NCI-H187 (cell line): ENCODE measurements around the gene DGLUCY.
"Not testable (repeated sequence)": the region's sequence is repeated elsewhere in the genome, so short reads cannot be mapped to it uniquely, and the experiment has no call there.

ENCODE experiments used
- DNase-seq, 2 experiments: peaks; one replicate each; lab custom pipeline; 2025; lab: John Stamatoyannopoulos, UW

The DGLUCY gene

DNA sequence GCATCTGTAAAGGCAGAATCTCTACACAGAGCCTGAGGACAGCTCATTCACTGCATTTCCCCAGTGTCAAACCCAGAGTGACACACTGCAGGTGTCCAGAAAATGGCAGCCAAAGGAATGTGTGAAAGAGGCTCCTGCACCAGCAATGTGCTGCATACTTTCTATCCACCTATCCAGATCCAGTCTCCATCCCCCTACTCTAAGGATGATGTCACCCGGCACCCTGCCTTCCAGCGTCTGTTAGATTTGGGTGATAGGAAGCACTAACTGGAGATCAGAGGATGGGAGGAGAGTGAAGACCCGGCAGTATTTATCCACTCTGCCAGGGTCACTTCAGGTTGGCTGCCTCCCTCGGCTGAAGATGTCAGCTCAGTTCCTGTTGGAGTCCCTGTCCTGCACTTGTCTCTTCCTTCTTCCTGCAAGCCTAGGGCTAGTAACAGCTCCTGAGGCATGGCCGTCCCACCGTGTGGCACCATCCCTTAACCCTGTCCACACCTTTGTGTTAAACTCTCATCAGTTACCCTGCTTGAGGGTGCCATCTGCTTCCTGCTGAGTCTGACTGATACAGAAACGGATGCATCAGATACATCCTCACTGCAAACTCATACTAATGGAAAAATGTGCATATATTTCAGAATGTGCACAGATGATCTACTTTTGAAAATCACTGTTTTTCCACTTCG lies 143.6 kb downstream of the DGLUCY start:
- DNase-seq: no peak

DNA sequence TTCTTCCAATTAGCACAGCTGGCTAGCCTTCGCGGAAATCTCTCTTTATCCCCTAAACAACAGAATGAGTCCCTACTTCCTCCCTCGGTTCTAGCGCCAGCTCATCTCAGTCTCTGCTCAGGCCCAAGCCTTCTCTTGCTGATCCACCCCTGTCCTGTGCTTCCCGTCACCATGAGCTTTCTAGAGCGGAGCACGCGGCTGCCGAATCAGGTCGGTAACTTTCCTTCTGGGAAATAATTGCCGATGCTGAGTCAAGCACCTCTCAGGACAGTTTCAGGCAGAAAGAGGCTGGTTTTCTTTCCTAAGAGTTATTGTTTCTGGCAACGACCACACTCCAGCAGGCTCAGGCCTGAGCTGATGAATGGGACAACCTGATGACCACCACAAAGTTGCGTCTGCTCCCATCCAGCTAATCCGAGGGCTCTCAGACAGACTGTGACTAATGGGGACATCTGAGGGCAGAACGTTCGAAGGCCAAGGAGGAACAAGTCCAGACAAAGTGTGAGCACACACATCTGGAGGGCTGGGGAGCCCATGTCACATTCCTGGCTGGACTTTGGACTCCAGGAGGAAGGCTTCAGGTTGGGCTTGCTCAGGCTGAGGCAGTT lies 144.2 kb downstream of the DGLUCY start:
- DNase-seq: no peak

DNA sequence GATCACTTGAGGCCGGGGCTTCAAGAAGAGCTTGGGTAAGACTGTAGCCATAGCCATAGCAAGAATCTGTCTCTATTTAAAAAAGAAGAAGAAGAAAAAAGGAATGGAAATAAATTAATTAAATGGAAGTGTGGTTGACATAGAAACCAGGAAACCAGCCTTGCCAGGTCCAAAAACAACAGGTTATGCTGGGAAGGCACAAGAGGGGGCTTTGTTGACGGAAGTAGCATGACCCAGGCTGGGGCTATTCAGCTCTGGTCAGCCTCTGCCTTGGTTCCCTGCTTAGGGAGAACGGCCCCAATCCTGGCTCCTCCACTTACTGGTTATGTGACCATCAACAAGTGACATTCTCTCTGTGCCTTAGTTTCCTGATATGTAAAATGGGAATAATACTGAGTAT lies 145.0 kb downstream of the DGLUCY start:
- DNase-seq: no peak

DNA sequence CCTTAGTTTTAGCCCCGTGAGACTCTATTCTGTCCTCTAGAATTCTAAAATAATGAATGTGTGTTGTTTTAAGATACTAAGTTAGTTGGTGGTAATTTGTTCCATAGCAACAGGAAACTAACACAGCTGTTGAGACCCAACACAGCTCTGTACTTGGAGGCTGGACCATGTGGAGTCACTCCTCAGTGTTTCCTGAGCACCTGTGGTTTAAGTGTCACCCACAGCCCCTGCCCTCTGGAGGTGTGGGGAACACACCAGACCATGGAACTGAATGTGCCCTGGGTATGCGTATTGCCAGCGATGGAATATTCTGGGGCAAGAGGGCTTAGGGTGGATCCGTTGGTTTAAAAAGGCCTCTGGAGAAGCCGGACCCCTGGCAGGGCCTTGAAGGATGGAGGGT lies 147.2 kb downstream of the DGLUCY start:
- no peak for DNase-seq

DNA sequence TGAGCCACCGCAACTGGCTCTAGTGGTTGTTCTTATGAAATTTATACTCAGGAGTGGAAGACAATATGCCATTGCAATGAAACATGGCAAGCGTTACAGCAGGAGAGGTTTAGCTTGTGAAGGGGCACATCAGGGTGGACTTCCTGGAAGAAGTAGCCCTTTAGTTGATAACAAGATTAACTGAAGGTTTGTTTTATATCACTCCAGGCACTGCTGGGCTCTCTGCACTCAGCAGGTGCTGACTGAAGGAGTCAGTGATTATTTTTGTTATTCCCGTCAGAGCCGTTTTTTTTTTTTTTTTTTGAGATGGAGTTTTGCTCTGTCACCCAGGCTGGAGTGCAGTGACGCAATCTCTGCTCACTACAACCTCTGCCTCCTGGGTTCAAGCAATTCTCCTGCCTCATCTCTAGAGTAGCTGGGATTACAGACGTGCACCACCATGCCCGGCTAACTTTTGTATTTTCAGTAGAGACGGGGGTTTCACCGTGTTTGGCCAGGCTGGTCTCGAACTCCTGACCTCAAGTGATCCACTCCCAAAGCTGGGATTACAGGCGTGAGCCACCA lies 148.2 kb downstream of the DGLUCY start:
- DNase-seq: no peak

- no peak for DNase-seq
Observed at GRCh38 chr14:91263329-91263728, 149.5 kb downstream of the DGLUCY start.

DNA sequence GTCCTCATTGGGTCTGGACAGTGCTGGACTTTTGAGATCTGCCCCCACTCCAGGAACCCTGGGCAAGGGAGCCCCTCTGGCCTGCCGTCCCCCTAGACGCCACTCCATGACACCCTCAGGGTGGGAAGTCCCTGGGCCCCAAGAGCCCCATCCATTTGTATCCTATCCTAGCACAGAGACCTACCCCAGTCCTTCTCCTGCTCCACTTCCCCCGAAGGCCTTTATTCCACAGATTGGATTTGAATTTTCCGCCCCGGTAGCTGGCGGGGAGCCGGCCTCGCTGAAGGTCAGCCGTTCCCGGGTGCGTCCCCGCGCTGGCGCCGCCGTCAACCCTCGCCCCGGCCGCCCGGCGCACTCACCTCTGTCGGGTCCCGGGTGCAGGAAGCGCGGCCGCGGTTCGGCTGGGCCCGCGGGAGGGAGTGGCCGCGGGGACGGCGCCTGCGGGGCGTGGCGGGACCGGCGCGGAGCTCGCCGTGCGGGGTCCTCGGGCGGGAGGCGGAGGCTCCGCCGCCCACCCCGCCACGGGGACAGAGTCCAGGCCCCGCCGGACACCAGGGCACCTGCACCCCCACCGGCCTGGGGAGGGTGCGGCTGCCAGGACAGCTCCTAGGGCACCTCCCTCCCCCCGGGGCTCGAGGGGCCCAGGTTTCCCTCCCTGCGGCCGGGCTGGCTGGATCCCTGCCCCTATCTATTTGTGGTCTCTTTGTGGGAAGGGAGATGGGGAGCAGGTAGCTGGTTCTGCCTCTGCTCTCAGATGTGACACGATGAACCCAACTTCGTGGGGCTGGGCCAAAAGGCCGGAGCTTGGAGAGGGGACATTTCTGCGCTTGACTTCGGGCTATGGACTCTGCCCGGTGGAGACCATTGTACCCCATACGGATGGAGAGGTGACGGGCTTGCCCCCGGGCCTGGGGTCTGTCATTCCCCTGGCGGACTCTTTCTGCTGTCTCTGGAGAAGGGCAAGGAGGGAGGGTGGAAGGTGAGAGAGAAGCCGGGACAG lies 150.6 kb downstream of the DGLUCY start:
- DNase-seq: no peak

GRCh38 chr14:91265404-91265803 lies 151.5 kb downstream of the DGLUCY start:
- no peak for DNase-seq

DNA sequence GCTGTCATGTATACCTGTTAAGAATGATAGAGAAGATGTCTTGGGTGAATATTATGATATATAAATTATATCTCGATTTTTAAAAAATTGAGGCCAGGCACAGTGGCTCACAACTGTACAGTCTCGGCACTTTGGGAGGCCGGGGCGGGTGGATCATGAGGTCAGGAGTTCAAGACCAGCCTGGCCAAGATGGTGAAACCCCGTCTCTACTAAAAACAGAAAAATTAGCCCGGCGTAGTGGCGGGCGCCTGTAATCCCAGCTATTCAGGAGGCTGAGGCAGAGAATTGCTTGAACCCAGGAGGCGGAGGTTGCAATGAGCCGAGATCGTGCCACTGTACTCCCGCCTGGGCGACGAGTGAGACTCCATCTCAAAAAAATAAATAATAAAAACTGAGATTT lies 152.4 kb downstream of the DGLUCY start:
- not testable (repeated sequence) for DNase-seq

GRCh38 chr14:91267965-91268437 lies 154.1 kb downstream of the DGLUCY start:
- no peak for DNase-seq

DNA sequence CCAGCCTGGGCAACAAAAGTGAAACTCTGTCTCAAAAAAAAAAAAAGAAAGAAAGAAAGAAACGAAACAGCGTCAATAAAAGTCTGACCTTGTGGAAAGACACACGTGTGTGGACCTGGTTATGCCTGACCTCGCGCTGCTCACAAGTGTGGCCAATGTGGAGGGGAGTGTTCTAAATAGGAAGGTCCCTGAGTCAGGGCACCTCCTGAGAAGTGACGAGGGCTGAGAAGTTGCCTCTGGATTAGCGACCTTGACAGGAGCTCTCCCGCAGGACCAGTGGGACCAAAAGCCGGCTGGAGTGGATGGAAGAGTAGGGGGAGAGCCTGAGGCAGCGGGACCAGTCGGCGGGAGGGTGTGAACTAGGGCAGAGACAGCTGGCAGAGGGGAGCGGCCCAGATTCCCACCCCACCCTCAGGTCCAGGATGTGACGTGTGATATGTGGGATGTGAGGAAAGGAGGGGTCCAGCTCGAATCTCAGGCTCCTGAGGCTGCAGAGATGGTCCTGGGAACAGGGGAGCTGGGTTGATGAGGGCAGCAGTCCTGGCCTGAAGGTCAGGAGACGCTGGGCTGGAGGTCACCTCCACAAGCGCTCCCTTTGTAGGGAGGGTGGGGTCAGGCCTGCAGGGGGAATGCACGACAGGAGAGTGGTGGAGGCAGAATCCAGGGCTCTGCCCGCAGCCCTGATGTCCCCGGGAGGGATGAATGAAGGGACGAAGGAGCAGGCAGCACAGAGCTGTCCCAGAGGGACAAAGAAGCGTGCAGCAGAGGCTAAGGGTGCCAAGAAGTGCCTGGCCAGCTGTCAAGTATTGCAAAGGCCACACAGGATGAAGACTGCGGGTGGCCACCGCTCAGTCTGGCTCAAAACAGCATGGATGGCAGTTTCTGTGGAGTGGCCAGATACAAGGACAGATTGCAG lies 155.5 kb downstream of the DGLUCY start:
- no peak for DNase-seq

GRCh38 chr14:91270188-91270587 lies 156.3 kb downstream of the DGLUCY start:
- DNase-seq: no peak

DNA sequence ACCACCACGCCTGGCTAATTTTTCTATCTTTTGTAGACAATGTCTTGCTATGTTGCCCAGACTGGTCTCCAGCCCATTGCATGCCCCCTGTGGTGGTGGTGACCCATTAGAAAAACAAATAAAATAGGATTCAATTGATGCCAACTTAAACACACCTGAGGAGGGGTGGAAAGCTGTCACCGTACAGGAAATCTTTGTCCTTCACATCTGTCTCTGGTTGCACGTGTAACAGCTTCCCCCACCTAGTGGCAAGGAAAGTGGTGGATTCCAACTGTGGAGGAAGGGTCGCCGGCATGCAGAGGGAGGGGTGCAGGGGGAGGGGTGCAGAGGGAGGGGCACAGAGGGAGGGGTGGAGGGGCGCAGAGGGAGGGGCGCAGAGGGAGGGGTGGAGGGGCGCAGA lies 156.7 kb downstream of the DGLUCY start:
- no peak for DNase-seq

- DNase-seq: no peak
Observed at GRCh38 chr14:91271639-91272038, 157.8 kb downstream of the DGLUCY start.

DNA sequence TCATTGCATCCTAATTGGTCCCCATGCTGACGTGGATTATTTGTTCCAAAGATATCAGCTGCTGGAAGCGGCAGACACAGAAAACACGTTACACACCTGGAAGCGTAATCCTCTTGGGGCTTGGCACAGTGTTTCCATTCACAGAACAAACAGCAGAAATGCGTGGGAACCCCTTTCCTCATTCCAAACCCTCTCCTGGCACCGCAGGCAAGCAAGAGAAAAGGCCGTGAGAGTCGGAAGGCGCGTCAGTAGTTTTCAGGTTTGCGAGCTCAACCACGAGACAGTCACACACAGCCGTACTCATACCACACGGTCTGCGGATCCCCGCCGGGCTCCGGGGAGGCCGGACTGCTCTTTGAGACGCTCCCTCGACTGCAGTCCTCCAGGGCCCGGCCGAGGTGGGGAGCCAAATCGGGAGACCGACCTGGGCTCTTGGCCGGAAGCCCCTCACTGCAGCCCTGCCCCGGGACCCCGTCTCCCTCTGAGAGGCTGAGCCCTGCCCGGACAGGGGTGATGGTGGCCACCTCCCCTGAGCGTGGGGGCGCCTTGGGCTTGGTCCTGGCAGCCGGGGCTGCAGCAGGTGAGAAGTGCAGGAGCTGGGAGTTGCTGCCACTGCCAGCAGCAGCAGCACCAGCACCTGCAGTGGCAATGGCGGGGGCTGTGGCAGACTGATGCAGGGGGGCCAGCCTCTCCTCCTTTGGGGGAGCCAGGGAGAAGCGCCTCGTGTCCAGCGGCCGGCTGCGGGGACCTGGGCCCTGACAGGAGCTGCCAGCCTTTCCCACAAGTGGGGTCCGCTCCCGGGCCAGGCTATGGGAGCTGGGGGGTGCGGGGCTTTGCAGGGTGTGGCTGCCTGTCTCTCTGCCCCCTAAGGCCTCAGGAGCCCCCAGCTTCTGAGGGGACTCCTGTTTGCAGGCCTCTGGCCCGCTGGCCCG lies 158.7 kb downstream of the DGLUCY start:
- DNase-seq: no peak

- DNase-seq: no peak
Observed at GRCh38 chr14:91273273-91273884, 159.5 kb downstream of the DGLUCY start.

- DNase-seq: no peak
Observed at GRCh38 chr14:91273885-91274273, 160.0 kb downstream of the DGLUCY start.

- no peak for DNase-seq
Observed at GRCh38 chr14:91274796-91275195, 160.9 kb downstream of the DGLUCY start.
